Panc1 (cell line): ENCODE measurements around the gene SGPP2. TPM values are rescaled to one million over a fixed set of nuclear protein-coding genes. Genes with fewer than 3 reads are reported as not detected.
A peak's percentile ranks its signal among the peaks of the same experiment; 100 is the strongest.
"Not testable (repeated sequence)": the region's sequence is repeated elsewhere in the genome, so short reads cannot be mapped to it uniquely, and the experiment has no call there.

ENCODE experiments used
- ATAC-seq: fragments of 200-7000 bp; cut with Tn5 transposase; 2 replicates; pipeline ENCODE4 v1.9.1; 2020; ENCODE audit warnings: mild to moderate bottlenecking, moderate library complexity
- BruUV-seq: library from RNA; stranded (reverse); fragments of 400-500 nt; replicated peaks from 2 replicates; lab custom pipeline; 2021; lab: Mats Ljungman, UMichigan
- CTCF ChIA-PET: fragments of 300-600 bp; sonication (Branson Sonifier 250); formaldehyde crosslinking; loops from one replicate; lab custom pipeline; 2022; ENCODE audit warnings: antibody characterized with exemption; lab: Charles Lee
- POLR2A ChIA-PET: fragments of 300-600 bp; sonication (Branson Sonifier 250); formaldehyde crosslinking; loops from one replicate; lab custom pipeline; 2022; ENCODE audit warnings: antibody characterized with exemption; lab: Charles Lee
- DNase-seq: peaks from one replicate; pipeline ENCODE4 v3.0.0-alpha.2; 2010; ENCODE audit warnings: low read depth, low spot score
- H3K27ac ChIP-seq: 2 replicates; pipeline ENCODE4 v1.5.1; 2011; ENCODE audit warnings: mild to moderate bottlenecking, low read length, inconsistent platforms
- H3K27me3 ChIP-seq: fragments of 200-500 bp; sonication (Bioruptor generic); 2 replicates; pipeline ENCODE4 v1.6.0; 2014; ENCODE audit warnings: low read length, inconsistent platforms; ENCODE audit not compliant: control insufficient read depth, insufficient read depth
- H3K36me3 ChIP-seq: fragments of 200-500 bp; sonication (Bioruptor generic); 2 replicates; pipeline ENCODE4 v1.5.1; 2014; ENCODE audit warnings: inconsistent platforms, mild to moderate bottlenecking, low read length, moderate library complexity; ENCODE audit not compliant: control insufficient read depth, insufficient read depth
- H3K4me1 ChIP-seq: 2 replicates; pipeline ENCODE4 v1.5.1; 2011; ENCODE audit warnings: inconsistent platforms, mild to moderate bottlenecking, low read length, moderate library complexity; ENCODE audit not compliant: control insufficient read depth, insufficient read depth
- H3K4me3 ChIP-seq, 2 experiments: 2 replicates each; pipeline ENCODE4 v1.5.1; 2011 to 2012; ENCODE audit warnings: low read depth in 2 of 2, low read length in 2 of 2, mild to moderate bottlenecking in 2 of 2, inconsistent platforms in 1 of 2, moderate library complexity in 1 of 2
- H3K9me3 ChIP-seq: fragments of 200-500 bp; sonication (Bioruptor generic); 2 replicates; pipeline ENCODE4 v1.5.1; 2014; ENCODE audit warnings: low read depth, mild to moderate bottlenecking, inconsistent platforms, low read length, moderate library complexity; ENCODE audit not compliant: control insufficient read depth, insufficient read depth
- POLR2AphosphoS5 ChIP-seq: IDR thresholded peaks from 2 replicates; pipeline ENCODE4 v1.6.1; 2012; ENCODE audit warnings: mild to moderate bottlenecking, low read depth, low read length, moderate library complexity
- SIN3A ChIP-seq: IDR thresholded peaks from 2 replicates; pipeline ENCODE4 v1.6.1; 2012; ENCODE audit warnings: low read depth, mild to moderate bottlenecking, low read length, moderate library complexity, borderline replicate concordance; ENCODE audit not compliant: insufficient read depth
- TCF7L2 ChIP-seq: IDR thresholded peaks from 2 replicates; pipeline ENCODE4 v1.6.1; 2011; ENCODE audit warnings: mild to moderate bottlenecking, low read depth, low read length, inconsistent platforms
- in situ Hi-C: cut with HindIII; loops from 2 replicates; pipeline ENCODE4 v1.10.0; 2016; ENCODE audit warnings: low sequenced_read_pairs, low pct_unique_long_range_greater_than_20kb
- intact Hi-C: fragments of 100-400 bp; cut with micrococcal nuclease; formaldehyde crosslinking; loops from one replicate; pipeline ENCODE4 v1.10.0; 2022; ENCODE audit not compliant: unreplicated experiment
- total RNA-seq: library from RNA; stranded (reverse); gene quantifications from one replicate; pipeline ENCODE4 v1.2.1, GENCODE V29; 2021; ENCODE audit not compliant: unreplicated experiment
- TF ChIP-seq, protein P1 (sequence below), 2 experiments: IDR thresholded peaks; 2 replicates each; pipeline ENCODE4 v1.6.1; 2011 to 2012; ENCODE audit warnings: low read depth in 2 of 2, control low read depth in 1 of 2, low read length in 1 of 2, mild to moderate bottlenecking in 1 of 2, moderate library complexity in 1 of 2; ENCODE audit not compliant: insufficient read depth in 1 of 2
- TF ChIP-seq, protein P2 (sequence below): fragments of 450-650 bp; IDR thresholded peaks from 2 replicates; pipeline ENCODE4 v1.5.1; 2017; ENCODE audit warnings: mild to moderate bottlenecking

Gene SGPP2
- total RNA-seq, 1 experiment from 2014 or later: 0.05 TPM

- Histone ChIP-seq H3K9me3 (no peaks in the 10 kb centered on the region), H3K4me3 (no peak overlapping the region), H3K27me3 (no peaks in the 10 kb centered on the region), H3K4me1 (no peaks in the 10 kb centered on the region), H3K36me3 (no peaks in the 10 kb centered on the region), H3K27ac (no peak overlapping the region)
- DNase-seq (no peak), ATAC-seq (no peak)
- intact Hi-C loops (no loop called here), in situ Hi-C loops (no loop called here)
- ChIA-PET CTCF (no interaction called here), POLR2A (interaction anchor here (0.5 kb wide), 2 partner anchors 26 to 76 kb away, joined by 6 to 7 read pairs; no protein-coding TSS in a partner anchor)
- TF ChIP-seq, protein P1, sequence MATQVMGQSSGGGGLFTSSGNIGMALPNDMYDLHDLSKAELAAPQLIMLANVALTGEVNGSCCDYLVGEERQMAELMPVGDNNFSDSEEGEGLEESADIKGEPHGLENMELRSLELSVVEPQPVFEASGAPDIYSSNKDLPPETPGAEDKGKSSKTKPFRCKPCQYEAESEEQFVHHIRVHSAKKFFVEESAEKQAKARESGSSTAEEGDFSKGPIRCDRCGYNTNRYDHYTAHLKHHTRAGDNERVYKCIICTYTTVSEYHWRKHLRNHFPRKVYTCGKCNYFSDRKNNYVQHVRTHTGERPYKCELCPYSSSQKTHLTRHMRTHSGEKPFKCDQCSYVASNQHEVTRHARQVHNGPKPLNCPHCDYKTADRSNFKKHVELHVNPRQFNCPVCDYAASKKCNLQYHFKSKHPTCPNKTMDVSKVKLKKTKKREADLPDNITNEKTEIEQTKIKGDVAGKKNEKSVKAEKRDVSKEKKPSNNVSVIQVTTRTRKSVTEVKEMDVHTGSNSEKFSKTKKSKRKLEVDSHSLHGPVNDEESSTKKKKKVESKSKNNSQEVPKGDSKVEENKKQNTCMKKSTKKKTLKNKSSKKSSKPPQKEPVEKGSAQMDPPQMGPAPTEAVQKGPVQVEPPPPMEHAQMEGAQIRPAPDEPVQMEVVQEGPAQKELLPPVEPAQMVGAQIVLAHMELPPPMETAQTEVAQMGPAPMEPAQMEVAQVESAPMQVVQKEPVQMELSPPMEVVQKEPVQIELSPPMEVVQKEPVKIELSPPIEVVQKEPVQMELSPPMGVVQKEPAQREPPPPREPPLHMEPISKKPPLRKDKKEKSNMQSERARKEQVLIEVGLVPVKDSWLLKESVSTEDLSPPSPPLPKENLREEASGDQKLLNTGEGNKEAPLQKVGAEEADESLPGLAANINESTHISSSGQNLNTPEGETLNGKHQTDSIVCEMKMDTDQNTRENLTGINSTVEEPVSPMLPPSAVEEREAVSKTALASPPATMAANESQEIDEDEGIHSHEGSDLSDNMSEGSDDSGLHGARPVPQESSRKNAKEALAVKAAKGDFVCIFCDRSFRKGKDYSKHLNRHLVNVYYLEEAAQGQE (IDR thresholded peaks at IDR 0.05; ENCODE audit: insufficient read depth in 1 of 2, low read depth in 2 of 2, low read length in 1 of 2): no peak
- TF ChIP-seq SIN3A: no peak
- no peak for TF ChIP-seq POLR2AphosphoS5
- TF ChIP-seq, protein P2, sequence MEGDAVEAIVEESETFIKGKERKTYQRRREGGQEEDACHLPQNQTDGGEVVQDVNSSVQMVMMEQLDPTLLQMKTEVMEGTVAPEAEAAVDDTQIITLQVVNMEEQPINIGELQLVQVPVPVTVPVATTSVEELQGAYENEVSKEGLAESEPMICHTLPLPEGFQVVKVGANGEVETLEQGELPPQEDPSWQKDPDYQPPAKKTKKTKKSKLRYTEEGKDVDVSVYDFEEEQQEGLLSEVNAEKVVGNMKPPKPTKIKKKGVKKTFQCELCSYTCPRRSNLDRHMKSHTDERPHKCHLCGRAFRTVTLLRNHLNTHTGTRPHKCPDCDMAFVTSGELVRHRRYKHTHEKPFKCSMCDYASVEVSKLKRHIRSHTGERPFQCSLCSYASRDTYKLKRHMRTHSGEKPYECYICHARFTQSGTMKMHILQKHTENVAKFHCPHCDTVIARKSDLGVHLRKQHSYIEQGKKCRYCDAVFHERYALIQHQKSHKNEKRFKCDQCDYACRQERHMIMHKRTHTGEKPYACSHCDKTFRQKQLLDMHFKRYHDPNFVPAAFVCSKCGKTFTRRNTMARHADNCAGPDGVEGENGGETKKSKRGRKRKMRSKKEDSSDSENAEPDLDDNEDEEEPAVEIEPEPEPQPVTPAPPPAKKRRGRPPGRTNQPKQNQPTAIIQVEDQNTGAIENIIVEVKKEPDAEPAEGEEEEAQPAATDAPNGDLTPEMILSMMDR: no peak
- TF ChIP-seq TCF7L2: no peak
- no TSS peak for BruUV-seq
Measured at GRCh38 chr2:222577341-222577740, 153.0 kb downstream of the SGPP2 start.

- ATAC-seq: no peak; the same call in 1 of the 2 replicates
- BruUV-seq: no TSS peak
- no peak overlapping the region for H3K4me3 ChIP-seq
- no peaks in the 10 kb centered on the region for H3K27me3 ChIP-seq
- in situ Hi-C loops: no loop called here
- H3K4me1 ChIP-seq: no peaks in the 10 kb centered on the region
- intact Hi-C loops: no loop called here
- H3K27ac ChIP-seq: no peak overlapping the region
- no peaks in the 10 kb centered on the region for H3K9me3 ChIP-seq
- no peaks in the 10 kb centered on the region for H3K36me3 ChIP-seq
- POLR2A ChIA-PET: no interaction called here
- TF ChIP-seq SIN3A: no peak
- TF ChIP-seq POLR2AphosphoS5: no peak
- TF ChIP-seq, protein P2: peak; percentile 21; the same call in 1 of the 2 replicates
- TF ChIP-seq, protein P1 (IDR thresholded peaks at IDR 0.05; ENCODE audit: insufficient read depth in 1 of 2, low read depth in 2 of 2, low read length in 1 of 2): no peak
- TF ChIP-seq TCF7L2: no peak
- CTCF ChIA-PET: interaction anchor here (0.7 kb wide), 1 partner anchor 10 kb away, joined by 5 read pairs; no protein-coding TSS in a partner anchor
- DNase-seq: no peak
Measured at GRCh38 chr2:222582928-222583327, 158.6 kb downstream of the SGPP2 start.

DNA sequence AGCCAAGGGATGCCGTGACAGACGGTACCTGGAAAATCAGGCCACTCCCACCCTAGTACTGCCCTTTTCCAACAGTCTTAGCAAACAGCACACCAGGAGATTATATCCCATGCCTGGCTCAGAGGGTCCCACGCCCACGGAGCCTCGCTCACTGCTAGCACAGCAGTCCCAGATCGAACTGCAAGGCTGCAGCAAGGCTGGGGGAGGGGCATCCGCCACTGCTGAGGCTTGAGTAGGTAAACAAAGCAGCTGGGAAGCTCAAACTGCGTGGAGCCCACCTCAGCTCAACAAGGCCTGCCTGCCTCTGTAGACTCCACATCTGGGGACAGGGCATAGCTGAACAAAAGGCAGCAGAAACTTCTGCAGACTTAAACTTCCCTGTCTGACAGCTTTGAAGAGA is 160.2 kb downstream of the SGPP2 start:
- intact Hi-C loops, CTCF ChIA-PET, H3K9me3 ChIP-seq, H3K4me3 ChIP-seq, in situ Hi-C loops, H3K27me3 ChIP-seq, BruUV-seq, H3K27ac ChIP-seq, H3K36me3 ChIP-seq, ATAC-seq, H3K4me1 ChIP-seq, POLR2A ChIA-PET, DNase-seq: not testable (repeated sequence)
